IPS-18a (cell line): ENCODE results near the gene TBC1D3B.
"Not testable (repeated sequence)": the region's sequence is repeated elsewhere in the genome, so short reads cannot be mapped to it uniquely, and the experiment has no call there.

Experiments used
- H3K27ac ChIP-seq: one replicate; pipeline ENCODE4 v1.5.1; 2013; ENCODE audit warnings: low read length
- H3K27me3 ChIP-seq: one replicate; pipeline ENCODE4 v1.6.1; 2013; ENCODE audit warnings: mild to moderate bottlenecking, low read length; ENCODE audit not compliant: control insufficient read depth, insufficient read depth
- H3K36me3 ChIP-seq: one replicate; pipeline ENCODE4 v1.6.1; 2013; ENCODE audit warnings: low read depth, low read length; ENCODE audit not compliant: control insufficient read depth
- H3K4me1 ChIP-seq: one replicate; pipeline ENCODE4 v1.6.1; 2013; ENCODE audit warnings: low read depth, low read length; ENCODE audit not compliant: control insufficient read depth
- H3K4me3 ChIP-seq: one replicate; pipeline ENCODE4 v1.5.1; 2013; ENCODE audit warnings: low read length
- H3K9ac ChIP-seq: one replicate; pipeline ENCODE4 v1.6.1; 2013; ENCODE audit warnings: mild to moderate bottlenecking, low read length, moderate library complexity
- H3K9me3 ChIP-seq: one replicate; pipeline ENCODE4 v1.6.1; 2013; ENCODE audit warnings: low read depth, low read length; ENCODE audit not compliant: control insufficient read depth

Gene TBC1D3B

GRCh38 chr17:36196131-36196486 is 19.7 kb upstream of the TBC1D3B start:
- H3K9me3 ChIP-seq: no peaks in the 10 kb centered on the region
- no peaks in the 10 kb centered on the region for H3K36me3 ChIP-seq
- no peaks in the 10 kb centered on the region for H3K27me3 ChIP-seq
- H3K27ac ChIP-seq: no peak overlapping the region
- H3K9ac ChIP-seq: no peak overlapping the region
- H3K4me3 ChIP-seq: no peak overlapping the region
- peaks cover 7% of the 10 kb centered on the region for H3K4me1 ChIP-seq

- Histone ChIP-seq H3K4me1 (peaks cover 7% of the 10 kb centered on the region), H3K27me3 (no peaks in the 10 kb centered on the region), H3K4me3 (no peak overlapping the region), H3K27ac (no peak overlapping the region), H3K36me3 (no peaks in the 10 kb centered on the region), H3K9me3 (no peaks in the 10 kb centered on the region), H3K9ac (no peak overlapping the region)
Measured at GRCh38 chr17:36195434-36196130, 19.1 kb upstream of the TBC1D3B start.

- H3K9me3 ChIP-seq, H3K27ac ChIP-seq, H3K36me3 ChIP-seq, H3K9ac ChIP-seq, H3K27me3 ChIP-seq, H3K4me1 ChIP-seq, H3K4me3 ChIP-seq: not testable (repeated sequence)
Measured at GRCh38 chr17:36194832-36195433, 18.5 kb upstream of the TBC1D3B start.

GRCh38 chr17:36194147-36194831 is 17.9 kb upstream of the TBC1D3B start:
- not testable (repeated sequence) for H3K4me3 ChIP-seq, H3K27me3 ChIP-seq, H3K36me3 ChIP-seq, H3K4me1 ChIP-seq, H3K27ac ChIP-seq, H3K9me3 ChIP-seq, H3K9ac ChIP-seq

GRCh38 chr17:36193216-36193775 is 16.9 kb upstream of the TBC1D3B start:
- Histone ChIP-seq H3K9me3 (no peaks in the 10 kb centered on the region), H3K4me1 (peaks cover 7% of the 10 kb centered on the region), H3K27me3 (no peaks in the 10 kb centered on the region), H3K27ac (no peak overlapping the region), H3K9ac (no peak overlapping the region), H3K36me3 (no peaks in the 10 kb centered on the region), H3K4me3 (no peak overlapping the region)

GRCh38 chr17:36190549-36191330 is 14.3 kb upstream of the TBC1D3B start:
- not testable (repeated sequence) for H3K4me3 ChIP-seq, H3K4me1 ChIP-seq, H3K27me3 ChIP-seq, H3K9ac ChIP-seq, H3K9me3 ChIP-seq, H3K36me3 ChIP-seq, H3K27ac ChIP-seq

GRCh38 chr17:36189993-36190392 is 13.6 kb upstream of the TBC1D3B start:
- not testable (repeated sequence) for H3K9me3 ChIP-seq, H3K4me1 ChIP-seq, H3K4me3 ChIP-seq, H3K27ac ChIP-seq, H3K27me3 ChIP-seq, H3K9ac ChIP-seq, H3K36me3 ChIP-seq

- Histone ChIP-seq H3K4me3 (no peak overlapping the region), H3K36me3 (no peaks in the 10 kb centered on the region), H3K9ac (no peak overlapping the region), H3K4me1 (peaks cover 4% of the 10 kb centered on the region), H3K27me3 (peaks cover 2% of the 10 kb centered on the region), H3K9me3 (no peaks in the 10 kb centered on the region), H3K27ac (no peak overlapping the region)
Measured at GRCh38 chr17:36188891-36189306, 12.5 kb upstream of the TBC1D3B start.

GRCh38 chr17:36187943-36188665 is 11.7 kb upstream of the TBC1D3B start:
- H3K27ac ChIP-seq, H3K4me1 ChIP-seq, H3K4me3 ChIP-seq, H3K36me3 ChIP-seq, H3K9me3 ChIP-seq, H3K27me3 ChIP-seq, H3K9ac ChIP-seq: not testable (repeated sequence)

GRCh38 chr17:36186810-36187763 is 10.7 kb upstream of the TBC1D3B start:
- H3K9ac ChIP-seq, H3K36me3 ChIP-seq, H3K4me1 ChIP-seq, H3K4me3 ChIP-seq, H3K9me3 ChIP-seq, H3K27ac ChIP-seq: not testable (repeated sequence)
- H3K27me3 ChIP-seq: peaks cover 16% of the 10 kb centered on the region
